COLO668 (cell line): ENCODE results near the gene DNAJC1.
"Not testable (repeated sequence)": the region's sequence is repeated elsewhere in the genome, so short reads cannot be mapped to it uniquely, and the experiment has no call there.

ENCODE experiments used
- DNase-seq: peaks from one replicate; lab custom pipeline; 2025; ENCODE audit not compliant: unreplicated experiment; lab: John Stamatoyannopoulos, UW

Gene DNAJC1

GRCh38 chr10:21733710-21734109 lies 269.8 kb downstream of the DNAJC1 start:
- no peak for DNase-seq

- peak; percentile 26 for DNase-seq
Measured at GRCh38 chr10:21732067-21732772, 271.3 kb downstream of the DNAJC1 start.

- no peak for DNase-seq
Measured at GRCh38 chr10:21728618-21729017, 274.9 kb downstream of the DNAJC1 start.

GRCh38 chr10:21727452-21728168 lies 275.9 kb downstream of the DNAJC1 start:
- DNase-seq = no peak

GRCh38 chr10:21726601-21727225 lies 276.8 kb downstream of the DNAJC1 start:
- DNase-seq = no peak

- DNase-seq = peak; percentile 84
Measured at GRCh38 chr10:21724687-21725367, 278.7 kb downstream of the DNAJC1 start.

- DNase-seq = no peak
Measured at GRCh38 chr10:21724020-21724589, 279.4 kb downstream of the DNAJC1 start.

- no peak for DNase-seq
Measured at GRCh38 chr10:21722209-21722608, 281.3 kb downstream of the DNAJC1 start.

GRCh38 chr10:21721000-21721665 lies 282.4 kb downstream of the DNAJC1 start:
- DNase-seq = no peak

GRCh38 chr10:21720090-21720489 lies 283.4 kb downstream of the DNAJC1 start:
- no peak for DNase-seq

- DNase-seq = no peak
Measured at GRCh38 chr10:21719502-21719901, 284.0 kb downstream of the DNAJC1 start.

GRCh38 chr10:21717437-21718054 lies 286.0 kb downstream of the DNAJC1 start:
- DNase-seq = not testable (repeated sequence)

- DNase-seq = no peak
Measured at GRCh38 chr10:21715531-21716195, 287.9 kb downstream of the DNAJC1 start.

GRCh38 chr10:21712975-21713374 lies 290.6 kb downstream of the DNAJC1 start:
- no peak for DNase-seq

GRCh38 chr10:21707498-21707897 lies 296.0 kb downstream of the DNAJC1 start:
- no peak for DNase-seq
